Smooth muscle cell (in vitro differentiated cells): ENCODE measurements around the gene PPM1E. TPM values are rescaled to one million over a fixed set of nuclear protein-coding genes. Genes with fewer than 3 reads are reported as not detected.

Experiments
- DNase-seq: peaks from one replicate; lab custom pipeline; 2025; ENCODE audit not compliant: unreplicated experiment; lab: John Stamatoyannopoulos, UW
- H2AFZ ChIP-seq: fragments of 200-600 bp; sonication (generic); 2 replicates; pipeline ENCODE4 v1.6.0; 2016; ENCODE audit warnings: antibody characterized with exemption, low read depth, mild to moderate bottlenecking
- H3F3A ChIP-seq: fragments of 200-600 bp; sonication (generic); 2 replicates; pipeline ENCODE4 v1.6.0; 2017; ENCODE audit warnings: antibody characterized with exemption, low read depth
- H3K27ac ChIP-seq: fragments of 200-600 bp; sonication (generic); 2 replicates; pipeline ENCODE4 v1.5.1; 2016; ENCODE audit warnings: low read depth, mild to moderate bottlenecking
- H3K27me3 ChIP-seq: fragments of 200-600 bp; sonication (generic); 2 replicates; pipeline ENCODE4 v1.6.1; 2016; ENCODE audit warnings: low read depth, mild to moderate bottlenecking
- H3K36me3 ChIP-seq: fragments of 200-600 bp; sonication (generic); 2 replicates; pipeline ENCODE4 v1.5.1; 2016; ENCODE audit warnings: low read depth
- H3K4me1 ChIP-seq: fragments of 200-600 bp; sonication (generic); 2 replicates; pipeline ENCODE4 v1.5.1; 2016; ENCODE audit warnings: low read depth
- H3K4me2 ChIP-seq: fragments of 200-600 bp; sonication (generic); 2 replicates; pipeline ENCODE4 v1.6.0; 2016; ENCODE audit warnings: mild to moderate bottlenecking
- H3K4me3 ChIP-seq: fragments of 200-600 bp; sonication (generic); 2 replicates; pipeline ENCODE4 v1.5.1; 2016; ENCODE audit warnings: mild to moderate bottlenecking
- H3K79me2 ChIP-seq: fragments of 200-600 bp; sonication (generic); 2 replicates; pipeline ENCODE4 v1.6.0; 2016; ENCODE audit warnings: low read depth, mild to moderate bottlenecking
- H3K9ac ChIP-seq: fragments of 200-600 bp; sonication (generic); 2 replicates; pipeline ENCODE4 v1.6.0; 2016; ENCODE audit warnings: low read depth
- H3K9me3 ChIP-seq: fragments of 200-600 bp; sonication (generic); replicated peaks from 2 replicates; pipeline ENCODE4 v1.5.1; 2016; ENCODE audit warnings: low read depth
- H4K20me1 ChIP-seq: fragments of 200-600 bp; sonication (generic); 2 replicates; pipeline ENCODE4 v1.6.0; 2016; ENCODE audit warnings: low read depth
- WGBS: methylation state at CpG from one replicate; pipeline ENCODE4 v1.1.7; 2016; ENCODE audit warnings: low lambda C conversion rate; 5-methylcytosine and 5-hydroxymethylcytosine counted together
- polyA plus RNA-seq: library from polyadenylated mRNA; unstranded; fragments of >200 nt; fragmentation: Nextera tagmentation; extraction: Ambion mirVana; gene quantifications from 2 replicates; pipeline ENCODE4 v1.2.1, GENCODE V29; 2016
- total RNA-seq: library from RNA; depleted of rRNA; stranded (reverse); fragments of >200 nt; gene quantifications from 2 replicates; pipeline ENCODE4 v1.2.3, GENCODE V29; 2014
- TF ChIP-seq, protein P1 (sequence below): fragments of 200-600 bp; sonication (generic); IDR thresholded peaks from 2 replicates; pipeline ENCODE4 v1.5.1; 2017; ENCODE audit warnings: borderline replicate concordance, mild to moderate bottlenecking, antibody characterized with exemption; ENCODE audit not compliant: insufficient read depth, poor library complexity, severe bottlenecking

Gene PPM1E
- total and polyA plus RNA-seq, 2 experiments from 2014 or later: 0.29 to 0.72 TPM

DNA sequence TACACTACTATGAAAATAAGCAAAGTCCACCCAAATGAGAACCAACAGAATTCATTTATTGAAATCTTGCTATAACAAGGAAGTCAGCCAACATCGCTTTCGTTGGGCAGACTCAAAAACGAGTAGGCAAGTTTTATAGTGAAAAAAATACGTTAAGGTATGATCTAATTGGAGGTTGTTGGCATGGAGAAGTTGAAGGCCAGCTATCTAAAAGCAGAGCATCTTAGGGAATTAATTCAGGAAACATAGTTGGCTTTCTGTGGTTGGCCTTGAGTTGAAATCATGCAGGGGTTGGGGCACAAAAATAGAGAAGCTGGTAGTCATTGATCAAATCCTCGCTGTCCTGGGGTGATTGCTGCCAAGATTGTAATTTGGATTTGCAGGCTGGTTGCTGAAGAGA, 118.3 kb downstream of the PPM1E start:
- no peaks in the 10 kb centered on the region for H3K79me2 ChIP-seq
- no peaks in the 10 kb centered on the region for H3K4me1 ChIP-seq
- no peak overlapping the region for H3K4me2 ChIP-seq
- TF ChIP-seq, protein P1, sequence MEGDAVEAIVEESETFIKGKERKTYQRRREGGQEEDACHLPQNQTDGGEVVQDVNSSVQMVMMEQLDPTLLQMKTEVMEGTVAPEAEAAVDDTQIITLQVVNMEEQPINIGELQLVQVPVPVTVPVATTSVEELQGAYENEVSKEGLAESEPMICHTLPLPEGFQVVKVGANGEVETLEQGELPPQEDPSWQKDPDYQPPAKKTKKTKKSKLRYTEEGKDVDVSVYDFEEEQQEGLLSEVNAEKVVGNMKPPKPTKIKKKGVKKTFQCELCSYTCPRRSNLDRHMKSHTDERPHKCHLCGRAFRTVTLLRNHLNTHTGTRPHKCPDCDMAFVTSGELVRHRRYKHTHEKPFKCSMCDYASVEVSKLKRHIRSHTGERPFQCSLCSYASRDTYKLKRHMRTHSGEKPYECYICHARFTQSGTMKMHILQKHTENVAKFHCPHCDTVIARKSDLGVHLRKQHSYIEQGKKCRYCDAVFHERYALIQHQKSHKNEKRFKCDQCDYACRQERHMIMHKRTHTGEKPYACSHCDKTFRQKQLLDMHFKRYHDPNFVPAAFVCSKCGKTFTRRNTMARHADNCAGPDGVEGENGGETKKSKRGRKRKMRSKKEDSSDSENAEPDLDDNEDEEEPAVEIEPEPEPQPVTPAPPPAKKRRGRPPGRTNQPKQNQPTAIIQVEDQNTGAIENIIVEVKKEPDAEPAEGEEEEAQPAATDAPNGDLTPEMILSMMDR: no peak
- H3K27ac ChIP-seq: no peak overlapping the region
- H3K36me3 ChIP-seq: no peaks in the 10 kb centered on the region
- no peaks in the 10 kb centered on the region for H3F3A ChIP-seq
- no peak overlapping the region for H3K4me3 ChIP-seq
- WGBS: 87% methylated on average over 5 of the region's 5 CpGs
- no peak for DNase-seq
- no peak overlapping the region for H2AFZ ChIP-seq
- H4K20me1 ChIP-seq: no peaks in the 10 kb centered on the region
- H3K9me3 ChIP-seq: no peaks in the 10 kb centered on the region
- H3K9ac ChIP-seq: no peak overlapping the region
- no peaks in the 10 kb centered on the region for H3K27me3 ChIP-seq

DNA sequence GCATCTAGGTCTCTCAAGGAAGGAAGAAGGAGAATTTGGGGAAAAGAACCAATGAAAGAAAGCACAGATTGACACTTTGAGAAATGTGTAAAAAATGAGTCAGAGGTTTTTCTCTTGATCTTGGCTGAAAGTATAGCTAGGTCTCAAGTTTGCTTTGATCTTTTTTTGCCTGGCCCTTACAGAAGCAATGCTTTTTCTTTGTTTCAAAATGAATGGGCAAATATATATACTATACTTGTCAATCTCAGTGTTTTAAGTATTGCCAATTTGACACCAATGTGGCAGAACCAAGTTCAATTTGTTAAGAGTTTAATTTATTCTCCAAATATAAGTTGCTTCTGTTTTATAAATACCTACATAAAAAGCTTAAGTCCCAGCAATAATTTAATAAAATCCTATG, 119.6 kb downstream of the PPM1E start:
- TF ChIP-seq, protein P1: no peak
- Histone ChIP-seq H3K27me3 (no peaks in the 10 kb centered on the region), H4K20me1 (no peaks in the 10 kb centered on the region), H3K9ac (no peak overlapping the region), H2AFZ (no peak overlapping the region), H3K4me3 (no peak overlapping the region), H3K36me3 (no peaks in the 10 kb centered on the region), H3K79me2 (no peaks in the 10 kb centered on the region), H3K9me3 (no peaks in the 10 kb centered on the region), H3K27ac (no peak overlapping the region), H3K4me2 (no peak overlapping the region), H3K4me1 (no peaks in the 10 kb centered on the region), H3F3A (no peaks in the 10 kb centered on the region)
- DNase-seq: no peak

DNA sequence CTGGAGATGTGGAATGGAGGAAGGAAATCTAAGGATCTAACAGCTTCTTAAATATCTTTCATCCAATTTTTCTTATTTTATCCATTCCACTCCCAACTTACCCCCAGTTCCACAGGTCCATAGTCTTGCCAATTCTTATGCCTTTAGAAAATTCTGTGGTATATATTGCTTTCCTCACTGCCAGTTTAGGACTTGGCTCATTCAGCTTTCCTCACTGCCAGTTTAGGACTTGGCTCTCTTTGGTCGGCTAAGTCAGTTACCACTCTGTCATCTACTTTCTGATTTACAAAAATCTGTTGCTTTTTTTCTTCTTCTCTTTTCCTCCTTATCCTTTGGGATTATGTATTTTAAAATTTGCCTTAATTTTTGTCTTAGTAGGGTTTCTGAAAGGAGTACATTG, 128.5 kb downstream of the PPM1E start:
- DNase-seq: no peak
- H3F3A ChIP-seq: no peaks in the 10 kb centered on the region
- H3K4me1 ChIP-seq: no peaks in the 10 kb centered on the region
- H3K9ac ChIP-seq: no peak overlapping the region
- no peak overlapping the region for H2AFZ ChIP-seq
- no peaks in the 10 kb centered on the region for H3K79me2 ChIP-seq
- TF ChIP-seq, protein P1: no peak
- no peak overlapping the region for H3K4me2 ChIP-seq
- H3K9me3 ChIP-seq: no peaks in the 10 kb centered on the region
- WGBS: 90% methylated on average over 1 of the region's 1 CpG
- H3K4me3 ChIP-seq: no peak overlapping the region
- no peaks in the 10 kb centered on the region for H4K20me1 ChIP-seq
- H3K36me3 ChIP-seq: no peaks in the 10 kb centered on the region
- H3K27me3 ChIP-seq: no peaks in the 10 kb centered on the region
- H3K27ac ChIP-seq: no peak overlapping the region

DNA sequence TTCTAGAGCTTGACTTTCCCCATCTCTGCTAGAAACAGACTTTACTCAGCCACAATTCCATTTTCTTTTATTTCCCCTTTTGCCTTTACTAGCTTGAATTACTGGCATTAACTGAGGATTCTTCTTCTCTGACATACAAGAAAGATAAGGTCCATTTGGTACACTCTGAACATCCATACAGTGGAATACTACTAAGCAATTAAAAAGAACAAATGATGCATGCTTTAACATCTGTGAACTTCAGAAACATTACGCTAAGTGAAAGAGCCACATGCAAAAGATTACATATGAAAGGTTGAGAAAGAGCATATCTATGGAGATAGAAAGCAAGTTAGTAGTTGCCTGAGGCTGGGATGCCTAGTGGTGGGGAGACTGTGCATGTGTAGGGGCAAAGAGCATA, 130.9 kb downstream of the PPM1E start:
- no peaks in the 10 kb centered on the region for H3F3A ChIP-seq
- no peaks in the 10 kb centered on the region for H3K4me1 ChIP-seq
- H4K20me1 ChIP-seq: no peaks in the 10 kb centered on the region
- no peaks in the 10 kb centered on the region for H3K36me3 ChIP-seq
- H3K4me3 ChIP-seq: no peak overlapping the region
- H3K79me2 ChIP-seq: no peaks in the 10 kb centered on the region
- H3K9ac ChIP-seq: no peak overlapping the region
- DNase-seq: no peak
- no peak overlapping the region for H3K27ac ChIP-seq
- 86% methylated on average over 1 of the region's 1 CpG for WGBS
- H3K9me3 ChIP-seq: peaks cover 8% of the 10 kb centered on the region
- no peak overlapping the region for H2AFZ ChIP-seq
- TF ChIP-seq, protein P1: no peak
- no peaks in the 10 kb centered on the region for H3K27me3 ChIP-seq
- H3K4me2 ChIP-seq: no peak overlapping the region
